GM21717 (cell line): ENCODE measurements around the gene GPM6B.
A peak's percentile ranks its signal among the peaks of the same experiment; 100 is the strongest.

Source experiments
- ATAC-seq: cut with Tn5 transposase; IDR thresholded peaks from one replicate; pipeline ENCODE4 v1.9.1; 2021; ENCODE audit warnings: mild to moderate bottlenecking, moderate library complexity; ENCODE audit not compliant: unreplicated experiment

The GPM6B gene

DNA sequence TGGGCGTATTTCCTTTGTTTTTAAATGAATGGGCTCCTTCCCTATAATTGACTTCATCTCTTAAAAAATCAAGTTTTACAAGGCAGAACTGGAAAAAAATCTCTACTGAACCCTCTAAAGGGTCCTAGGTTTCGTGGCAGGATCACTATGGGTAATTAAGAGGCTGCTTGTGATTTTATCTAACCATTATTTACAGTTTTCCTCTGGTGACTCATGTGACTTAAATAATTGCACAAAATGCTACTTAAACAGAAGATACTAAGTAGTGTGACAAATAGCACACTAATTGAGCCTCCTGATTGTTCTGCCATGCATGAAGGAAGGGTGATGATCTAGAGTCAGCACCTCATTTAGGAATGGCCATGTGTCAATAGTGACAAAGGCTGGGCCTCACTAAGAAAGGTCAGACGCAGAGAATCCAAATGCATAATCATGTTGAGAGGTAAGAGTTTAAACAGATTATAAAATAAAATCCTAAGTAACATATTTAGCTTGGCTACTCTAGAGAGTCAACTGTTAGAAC is 46.8 kb downstream of the GPM6B start:
- ATAC-seq: no peak

DNA sequence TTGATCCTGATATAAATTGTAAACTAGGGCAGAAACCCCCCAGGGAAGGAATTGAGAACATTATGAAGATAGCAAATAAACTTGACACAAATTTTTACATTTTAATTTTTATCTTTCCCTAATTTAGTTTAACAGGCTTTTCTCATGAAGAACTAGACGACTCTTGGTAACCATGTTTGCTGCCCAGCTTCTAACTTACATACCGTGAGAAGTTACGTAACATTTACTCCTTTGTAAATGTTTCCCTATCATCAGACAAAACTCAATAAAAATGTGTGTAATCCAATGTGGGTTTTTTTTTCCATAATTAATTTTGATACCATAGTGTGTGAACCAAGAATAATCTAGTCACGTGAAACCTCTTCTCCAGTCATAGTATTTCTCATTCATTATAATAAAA is 48.0 kb downstream of the GPM6B start:
- ATAC-seq: no peak

GRCh38 chrX:13764765-13765164 is 52.1 kb downstream of the GPM6B start:
- no peak for ATAC-seq

GRCh38 chrX:13764281-13764680 is 52.6 kb downstream of the GPM6B start:
- ATAC-seq: no peak

- no peak for ATAC-seq
These were observed 53.4 kb downstream of the GPM6B start for GRCh38 chrX:13763489-13763888.

DNA sequence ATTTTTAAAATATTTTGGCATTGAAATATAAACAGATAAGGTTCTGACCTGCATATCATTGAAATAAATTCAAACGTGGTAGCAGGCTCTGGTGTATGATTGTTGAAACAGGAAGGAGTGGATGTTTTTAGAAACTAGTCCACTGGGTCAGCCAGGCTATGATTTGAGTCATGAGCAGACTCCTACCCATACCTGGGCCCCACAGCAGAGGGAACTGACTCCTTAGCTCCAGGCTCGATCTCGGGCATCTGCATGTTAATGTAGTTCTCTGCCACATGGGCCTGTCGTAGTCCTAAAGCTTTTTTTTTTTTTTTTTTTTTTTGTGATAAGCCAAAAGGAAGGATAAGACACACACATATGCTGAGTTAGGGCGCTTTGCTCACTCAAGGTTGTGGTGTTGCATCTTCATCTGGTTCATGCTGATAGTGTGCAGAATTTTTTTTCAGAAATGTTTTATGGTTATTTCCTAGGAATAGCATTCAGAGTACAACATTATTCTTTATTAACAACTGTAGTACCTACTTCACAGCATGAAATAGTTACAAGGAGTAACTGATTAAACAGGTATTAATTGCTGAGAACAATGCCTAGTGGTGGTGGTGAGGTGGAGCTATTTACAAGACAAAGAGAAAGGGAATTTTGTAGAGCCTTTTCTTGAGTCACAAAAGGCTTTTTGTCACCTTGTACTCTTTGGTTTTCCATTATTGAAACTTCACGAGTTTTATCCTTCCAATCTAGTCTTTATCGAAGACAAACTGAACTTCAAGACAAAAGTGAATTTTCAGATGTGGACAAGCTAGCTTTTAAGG is 55.1 kb downstream of the GPM6B start:
- ATAC-seq: peak; percentile 67

DNA sequence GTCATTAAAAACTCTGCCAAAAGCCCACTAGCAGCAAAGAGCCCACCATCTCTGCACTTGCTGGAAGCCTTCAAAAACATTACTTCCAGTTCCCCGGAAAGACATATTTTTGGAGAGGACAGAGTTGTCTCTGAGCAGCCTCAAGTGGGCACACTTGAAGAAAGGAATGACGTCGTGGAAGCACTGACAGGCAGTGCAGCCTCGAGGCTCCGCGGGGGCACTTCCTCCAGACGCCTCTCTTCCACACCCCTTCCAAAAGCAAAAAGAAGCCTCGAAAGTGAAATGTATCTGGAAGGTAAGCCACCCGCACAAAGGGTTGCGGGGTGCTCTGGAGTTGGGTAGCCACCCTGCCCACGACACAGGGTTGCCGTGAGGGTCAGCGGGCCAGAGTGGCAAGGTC is 56.5 kb downstream of the GPM6B start:
- no peak for ATAC-seq

GRCh38 chrX:13759152-13759718 is 57.7 kb downstream of the GPM6B start:
- peak; percentile 72 for ATAC-seq

- no peak for ATAC-seq
These were observed 60.5 kb downstream of the GPM6B start for GRCh38 chrX:13756381-13756780.

DNA sequence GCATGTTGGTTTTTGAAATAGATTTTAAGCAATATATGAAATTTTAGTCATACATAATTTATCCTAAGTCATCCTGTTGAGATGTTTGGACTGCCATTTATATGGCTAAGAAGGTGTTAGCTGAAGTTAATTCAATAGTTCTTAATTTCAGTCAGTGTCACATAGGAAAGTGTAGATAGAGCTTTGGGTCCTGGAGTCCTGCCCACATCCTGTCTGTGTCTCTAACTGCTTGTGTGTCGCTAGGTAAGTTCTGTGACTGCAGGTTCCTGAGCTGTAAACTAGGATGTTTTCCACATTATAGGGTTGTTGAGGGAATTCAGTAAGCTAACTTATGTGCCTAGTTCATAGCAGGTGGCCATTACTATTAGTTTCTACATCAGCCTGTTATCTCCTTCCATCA is 61.6 kb downstream of the GPM6B start:
- no peak for ATAC-seq

DNA sequence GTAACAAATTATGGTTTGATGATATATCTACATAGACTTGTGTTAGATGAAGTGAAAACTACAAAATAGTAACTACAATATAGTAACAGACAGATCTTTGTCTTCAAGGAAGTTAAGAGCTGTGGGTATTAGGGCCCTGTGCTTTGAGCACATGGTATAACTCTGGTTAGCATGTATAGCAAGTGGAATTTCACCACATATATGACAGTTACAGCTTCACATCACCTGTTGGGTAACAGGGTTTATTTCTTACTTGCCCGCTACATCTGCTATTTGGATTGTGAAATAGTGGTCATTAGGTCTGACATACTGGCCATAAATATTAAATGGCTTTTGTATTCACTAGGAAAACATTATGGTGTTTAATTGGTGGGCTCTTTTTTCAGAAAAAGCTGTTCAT is 62.1 kb downstream of the GPM6B start:
- no peak for ATAC-seq

DNA sequence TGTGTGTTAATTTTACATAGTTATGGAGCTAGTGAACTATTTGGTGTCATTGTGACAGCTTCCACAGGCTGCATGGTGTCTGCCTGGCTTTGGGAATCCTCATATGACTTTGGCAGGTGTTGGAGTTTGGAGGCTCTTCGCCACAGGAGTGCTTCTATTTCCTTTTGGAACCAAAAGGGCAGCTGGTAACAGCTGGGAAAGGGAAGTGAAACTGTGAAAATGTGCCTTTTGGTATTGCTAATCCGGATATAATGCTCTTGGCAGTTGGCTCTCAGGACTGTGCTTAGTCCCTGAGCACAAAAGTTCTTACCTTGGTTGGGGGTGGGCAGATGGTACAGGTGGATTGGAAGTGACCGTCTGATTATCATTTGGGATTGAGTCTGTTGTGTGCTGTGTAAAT is 64.2 kb downstream of the GPM6B start:
- ATAC-seq: peak; percentile 68

DNA sequence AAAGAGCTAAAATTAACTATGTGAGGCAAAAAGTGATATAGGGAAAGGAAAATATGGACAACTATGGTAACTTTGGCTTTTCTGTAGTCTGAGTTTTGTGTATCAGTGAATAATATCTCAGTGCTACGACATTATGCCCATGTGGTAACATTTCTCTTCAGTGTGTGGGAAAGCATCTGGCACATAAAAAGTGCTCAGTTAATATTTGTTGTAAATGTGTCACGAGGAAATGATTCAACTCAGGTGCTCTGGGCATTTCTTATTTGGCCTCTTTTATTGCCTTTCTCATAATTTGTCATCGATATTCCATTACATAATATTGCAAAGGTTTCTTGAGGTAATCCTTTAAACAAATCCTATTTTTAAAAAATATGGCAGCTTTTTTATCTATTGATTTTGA is 64.8 kb downstream of the GPM6B start:
- no peak for ATAC-seq

GRCh38 chrX:13750812-13751211 is 66.1 kb downstream of the GPM6B start:
- peak; percentile 53 for ATAC-seq

DNA sequence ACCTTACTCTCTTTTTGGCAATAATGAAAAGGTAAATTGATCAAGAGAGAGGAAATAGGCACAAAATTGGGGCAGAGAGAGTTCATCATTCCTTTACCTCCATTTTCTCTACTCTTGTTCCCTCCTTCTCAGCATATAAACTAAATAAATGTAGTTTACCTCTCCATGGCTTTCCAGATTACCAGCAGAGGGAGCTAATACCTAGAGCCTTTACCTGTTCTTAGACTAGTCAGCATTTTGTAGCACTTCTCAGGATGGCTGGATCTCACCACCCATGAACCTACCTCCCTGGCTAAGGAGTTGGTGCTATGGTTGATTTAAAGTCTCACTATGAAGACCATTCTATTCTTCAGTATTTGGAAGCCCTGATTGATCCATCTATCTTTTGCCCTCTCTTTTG is 66.7 kb downstream of the GPM6B start:
- ATAC-seq: no peak

DNA sequence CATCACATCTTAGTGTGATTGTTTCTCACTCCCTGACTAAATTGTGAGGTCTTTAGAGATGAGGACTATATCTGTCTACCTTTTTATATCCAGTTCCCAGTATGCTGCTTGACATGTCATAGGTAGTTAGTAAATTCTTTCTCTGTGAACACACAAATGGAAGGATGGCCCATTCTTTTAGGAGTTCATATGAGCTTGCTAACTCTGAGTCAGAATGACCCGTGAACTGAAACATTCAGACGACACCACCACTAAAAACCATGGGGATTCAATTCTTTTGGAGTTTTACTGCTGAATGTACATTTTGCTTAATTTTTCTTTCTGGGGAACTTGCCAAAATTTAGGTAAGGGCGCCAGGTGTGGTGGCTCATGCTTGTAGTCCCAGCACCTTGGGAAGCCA is 68.4 kb downstream of the GPM6B start:
- ATAC-seq: no peak

- ATAC-seq: no peak
These were observed 69.1 kb downstream of the GPM6B start for GRCh38 chrX:13747836-13748235.

- ATAC-seq: peak; percentile 98
These were observed 74.3 kb downstream of the GPM6B start for GRCh38 chrX:13742397-13743176.

- ATAC-seq: no peak
These were observed 75.2 kb downstream of the GPM6B start for GRCh38 chrX:13741695-13742094.

GRCh38 chrX:13734278-13735172 is 82.4 kb downstream of the GPM6B start, which contains the start of the genes OFD1 and TRAPPC2:
Gene OFD1 (plus strand): TSS chrX:13734748. CDS start chrX:13735072, 324 bp downstream.
Gene TRAPPC2 (minus strand): TSS chrX:13734620. CDS start chrX:13719963, 14,657 bp downstream.
- peak; percentile 94 for ATAC-seq
